AG09319 (cell line): ENCODE data around the gene CEMP1.

Experiments
- DNase-seq: peaks from one replicate; pipeline ENCODE4 v3.0.0-alpha.2; 2010; ENCODE audit warnings: low read depth; ENCODE audit errors: extremely low read depth
- TF ChIP-seq, protein P1 (sequence below): IDR thresholded peaks from 2 replicates; pipeline ENCODE4 v1.5.1; 2011; ENCODE audit warnings: low read depth, mild to moderate bottlenecking, inconsistent platforms, low read length, moderate library complexity

CEMP1 gene

DNA sequence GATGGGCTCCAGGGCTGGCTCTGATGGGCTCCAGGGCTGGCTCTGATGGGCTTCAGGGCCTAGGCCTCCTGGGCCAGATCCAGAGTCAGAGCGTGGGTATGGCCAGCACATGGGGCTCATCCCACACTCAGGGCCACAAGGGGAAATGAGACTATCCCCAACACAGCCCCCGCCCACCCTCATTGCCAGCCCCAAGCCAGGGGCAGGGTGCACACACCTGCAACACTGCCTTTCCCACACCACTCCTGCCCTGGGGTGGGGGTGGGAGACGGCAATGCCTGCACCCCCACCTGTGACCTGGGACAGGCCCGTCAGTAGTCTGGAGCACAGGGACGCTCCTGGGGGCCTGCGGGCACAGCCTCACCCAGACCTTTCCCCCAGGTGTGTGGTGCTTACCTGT, 31.8 kb downstream of the CEMP1 start:
- DNase-seq: no peak
- TF ChIP-seq, protein P1, sequence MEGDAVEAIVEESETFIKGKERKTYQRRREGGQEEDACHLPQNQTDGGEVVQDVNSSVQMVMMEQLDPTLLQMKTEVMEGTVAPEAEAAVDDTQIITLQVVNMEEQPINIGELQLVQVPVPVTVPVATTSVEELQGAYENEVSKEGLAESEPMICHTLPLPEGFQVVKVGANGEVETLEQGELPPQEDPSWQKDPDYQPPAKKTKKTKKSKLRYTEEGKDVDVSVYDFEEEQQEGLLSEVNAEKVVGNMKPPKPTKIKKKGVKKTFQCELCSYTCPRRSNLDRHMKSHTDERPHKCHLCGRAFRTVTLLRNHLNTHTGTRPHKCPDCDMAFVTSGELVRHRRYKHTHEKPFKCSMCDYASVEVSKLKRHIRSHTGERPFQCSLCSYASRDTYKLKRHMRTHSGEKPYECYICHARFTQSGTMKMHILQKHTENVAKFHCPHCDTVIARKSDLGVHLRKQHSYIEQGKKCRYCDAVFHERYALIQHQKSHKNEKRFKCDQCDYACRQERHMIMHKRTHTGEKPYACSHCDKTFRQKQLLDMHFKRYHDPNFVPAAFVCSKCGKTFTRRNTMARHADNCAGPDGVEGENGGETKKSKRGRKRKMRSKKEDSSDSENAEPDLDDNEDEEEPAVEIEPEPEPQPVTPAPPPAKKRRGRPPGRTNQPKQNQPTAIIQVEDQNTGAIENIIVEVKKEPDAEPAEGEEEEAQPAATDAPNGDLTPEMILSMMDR: no peak

DNA sequence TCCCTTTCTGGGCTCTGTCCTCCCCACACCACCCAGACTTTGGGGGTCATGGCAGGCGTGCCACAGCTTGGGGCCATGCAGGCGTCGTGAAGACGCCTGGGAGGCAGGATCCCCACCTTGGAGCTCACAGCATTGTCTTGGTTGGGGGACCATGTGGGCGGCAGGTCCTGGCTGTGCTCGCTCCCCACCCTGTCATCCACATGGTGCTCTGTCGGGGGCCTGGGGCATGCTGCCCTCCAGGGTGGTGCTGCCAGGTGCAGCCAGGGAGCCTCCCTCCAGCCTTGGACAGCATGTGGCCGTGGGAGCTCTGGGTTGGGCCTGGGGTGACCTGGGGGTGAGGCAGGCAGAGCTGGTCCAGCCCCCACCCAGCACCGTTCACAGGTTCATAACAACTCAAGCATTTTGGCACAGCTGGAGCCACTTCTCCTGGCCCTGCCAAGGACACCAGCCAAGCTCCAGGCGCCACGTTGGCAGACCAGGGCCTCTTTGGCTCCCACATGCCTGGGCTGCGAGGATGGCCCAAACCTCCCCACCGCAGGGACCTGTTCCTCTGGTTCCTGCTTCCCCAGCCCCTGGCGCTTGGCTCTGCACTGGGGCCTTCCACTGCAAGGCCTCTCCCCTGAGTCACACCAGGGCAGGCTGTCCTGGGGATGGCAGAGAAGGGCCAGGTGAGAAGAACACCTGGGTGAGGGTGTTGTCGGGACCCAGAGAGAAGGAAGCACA, 32.5 kb downstream of the CEMP1 start:
- TF ChIP-seq, protein P1: no peak
- DNase-seq: no peak

DNA sequence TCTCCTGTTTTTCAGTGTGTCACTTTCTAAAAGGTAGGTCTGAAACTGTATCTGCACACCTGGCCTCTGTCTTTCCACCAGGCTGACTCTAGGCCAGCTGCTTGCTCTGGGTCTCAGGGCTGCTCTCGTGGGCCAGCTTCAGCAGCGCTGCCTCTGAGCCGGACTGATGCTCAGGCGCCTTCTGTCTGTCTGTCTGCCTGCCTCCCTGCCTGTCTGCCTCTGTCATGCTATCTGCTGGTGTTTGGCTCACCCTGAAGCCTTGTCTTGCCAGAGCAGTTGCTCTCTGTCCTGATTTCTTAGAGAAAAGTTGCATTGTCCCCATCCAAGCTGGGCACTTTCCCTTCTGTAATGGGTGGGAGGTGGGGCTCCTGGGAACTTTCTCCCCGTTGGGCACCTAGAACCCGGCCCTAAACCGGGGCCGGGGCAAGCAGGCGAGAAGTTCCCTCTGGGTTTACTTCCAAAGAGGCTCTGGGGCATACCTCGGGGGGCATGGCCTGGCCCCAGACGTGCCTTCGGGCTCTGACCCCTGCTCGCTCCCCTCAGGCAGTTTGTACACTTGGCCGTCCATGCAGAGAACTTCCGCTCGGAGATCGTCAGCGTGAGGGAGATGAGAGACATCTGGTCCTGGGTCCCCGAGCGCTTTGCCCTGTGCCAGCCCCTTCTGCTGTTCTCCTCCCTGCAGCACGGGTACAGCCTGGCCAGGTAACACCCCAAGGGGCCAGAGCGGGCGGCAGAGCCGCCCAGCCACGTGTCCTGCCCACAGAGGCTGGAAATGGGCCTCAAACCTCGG, 33.3 kb downstream of the CEMP1 start:
- TF ChIP-seq, protein P1: no peak
- DNase-seq: no peak

DNA sequence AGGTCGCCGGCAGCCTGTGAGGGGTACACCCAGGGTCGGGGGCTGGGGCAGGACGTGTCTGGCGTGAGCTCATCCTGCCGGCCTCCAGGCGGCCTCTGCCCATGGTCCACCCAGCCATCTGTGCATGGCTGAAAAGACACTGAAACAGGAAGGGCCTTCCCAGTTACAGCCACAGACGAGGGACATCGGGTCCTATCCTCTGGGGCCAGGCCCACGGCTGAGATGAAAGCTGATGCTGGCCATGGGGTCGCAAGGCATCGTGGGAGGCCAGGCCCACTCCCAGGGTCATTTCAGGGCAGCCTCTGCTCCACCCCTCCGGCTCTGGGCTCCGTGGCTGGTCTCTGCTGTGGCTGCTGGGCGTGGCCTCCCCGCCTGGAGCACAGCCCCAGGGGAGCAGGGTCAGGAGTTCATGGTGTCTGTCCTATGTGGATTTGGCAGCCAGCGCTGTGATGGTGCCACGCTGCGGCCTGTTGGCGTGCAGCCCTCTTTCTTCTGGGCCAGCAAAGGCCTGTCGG, 34.0 kb downstream of the CEMP1 start:
- TF ChIP-seq, protein P1: no peak
- no peak for DNase-seq

DNA sequence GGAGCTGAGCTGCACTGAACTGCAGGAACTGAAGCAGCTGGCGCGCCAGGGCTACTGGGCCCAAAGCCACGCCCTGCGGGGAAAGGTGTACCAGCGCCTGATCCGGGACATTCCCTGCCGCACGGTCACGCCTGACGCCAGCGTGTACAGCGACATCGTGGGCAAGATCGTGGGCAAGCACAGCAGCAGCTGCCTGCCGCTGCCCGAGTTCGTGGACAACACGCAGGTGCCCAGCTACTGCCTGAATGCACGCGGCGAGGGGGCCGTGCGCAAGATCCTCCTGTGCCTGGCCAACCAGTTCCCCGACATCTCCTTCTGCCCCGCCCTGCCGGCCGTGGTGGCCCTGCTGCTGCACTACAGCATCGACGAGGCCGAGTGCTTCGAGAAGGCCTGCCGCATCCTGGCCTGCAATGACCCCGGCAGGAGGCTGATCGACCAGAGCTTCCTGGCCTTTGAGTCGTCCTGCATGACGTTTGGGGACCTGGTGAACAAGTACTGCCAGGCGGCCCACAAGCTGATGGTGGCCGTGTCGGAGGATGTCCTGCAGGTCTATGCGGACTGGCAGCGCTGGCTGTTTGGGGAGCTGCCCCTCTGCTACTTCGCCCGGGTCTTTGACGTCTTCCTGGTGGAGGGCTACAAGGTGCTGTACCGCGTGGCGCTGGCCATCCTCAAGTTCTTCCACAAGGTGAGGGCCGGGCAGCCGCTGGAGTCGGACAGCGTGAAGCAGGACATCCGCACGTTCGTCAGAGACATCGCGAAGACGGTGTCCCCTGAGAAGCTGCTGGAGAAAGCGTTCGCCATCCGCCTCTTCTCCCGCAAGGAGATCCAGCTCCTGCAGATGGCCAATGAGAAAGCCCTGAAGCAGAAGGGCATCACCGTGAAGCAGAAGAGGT, 34.7 kb downstream of the CEMP1 start:
- DNase-seq: no peak
- TF ChIP-seq, protein P1: no peak

DNA sequence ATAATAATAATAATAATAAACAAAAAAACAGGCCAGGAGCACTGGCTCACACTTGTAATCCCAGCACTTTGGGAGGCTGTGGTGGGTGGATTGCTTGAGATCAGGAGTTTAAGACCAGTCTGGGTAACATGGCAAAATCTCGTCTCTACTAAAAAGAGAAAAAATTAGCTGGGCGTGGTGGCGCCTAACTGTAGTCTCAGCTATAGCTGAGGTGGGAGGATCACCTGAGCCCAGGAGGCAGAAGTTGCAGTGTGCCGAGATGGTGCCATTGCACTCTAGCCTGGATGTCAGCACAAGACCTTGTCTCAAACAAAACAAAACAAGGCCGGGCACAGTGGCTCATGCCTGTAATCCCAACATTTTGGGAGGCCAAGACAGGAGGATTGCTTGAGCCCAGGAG, 36.2 kb downstream of the CEMP1 start:
- no peak for DNase-seq
- TF ChIP-seq, protein P1: no peak
